Activated CD4-positive, alpha-beta T cell treated with anti-CD3 and anti-CD28 coated beads for 48 hours (primary cell): ENCODE measurements around the gene SETD1A.
A peak's percentile ranks its signal among the peaks of the same experiment; 100 is the strongest.
"Not testable (repeated sequence)": the region's sequence is repeated elsewhere in the genome, so short reads cannot be mapped to it uniquely, and the experiment has no call there.

Experiments used
- DNase-seq: peaks from one replicate; pipeline ENCODE4 v3.0.0-alpha.2; 2020

The SETD1A gene

GRCh38 chr16:30930160-30930571 lies 27.4 kb upstream of the SETD1A start:
- no peak for DNase-seq

GRCh38 chr16:30931068-30931650 lies 26.4 kb upstream of the SETD1A start:
- no peak for DNase-seq

GRCh38 chr16:30934827-30935557 lies 22.6 kb upstream of the SETD1A start:
- DNase-seq, result peak; percentile 65

GRCh38 chr16:30937692-30938091 lies 19.9 kb upstream of the SETD1A start:
- DNase-seq, result no peak

- DNase-seq, result not testable (repeated sequence)
Measured at GRCh38 chr16:30939571-30939970, 18.0 kb upstream of the SETD1A start.

- peak; percentile 78 for DNase-seq
Measured at GRCh38 chr16:30941600-30942425, 15.7 kb upstream of the SETD1A start.

- DNase-seq, result peak; percentile 20
Measured at GRCh38 chr16:30942426-30942806, 15.1 kb upstream of the SETD1A start.

- DNase-seq, result no peak
Measured at GRCh38 chr16:30944352-30944751, 13.2 kb upstream of the SETD1A start.

- no peak for DNase-seq
Measured at GRCh38 chr16:30946671-30947540, 10.6 kb upstream of the SETD1A start.

GRCh38 chr16:30947541-30947858 lies 10.1 kb upstream of the SETD1A start:
- DNase-seq, result no peak

GRCh38 chr16:30947859-30948666 lies 9.5 kb upstream of the SETD1A start:
- DNase-seq, result peak; percentile 25

- peak; percentile 58 for DNase-seq
Measured at GRCh38 chr16:30948667-30949649, 8.6 kb upstream of the SETD1A start, which contains the start of gene ORAI3. TSS of gene ORAI3 (plus strand) at chr16:30949068. CDS start at chr16:30949290, 222 bp downstream.

- DNase-seq, result peak; percentile 66
Measured at GRCh38 chr16:30949650-30950515, 7.7 kb upstream of the SETD1A start.

GRCh38 chr16:30950516-30951065 lies 7.0 kb upstream of the SETD1A start:
- DNase-seq, result no peak

GRCh38 chr16:30951193-30951592 lies 6.4 kb upstream of the SETD1A start:
- no peak for DNase-seq

GRCh38 chr16:30951750-30952149 lies 5.8 kb upstream of the SETD1A start:
- no peak for DNase-seq

GRCh38 chr16:30953111-30953510 lies 4.4 kb upstream of the SETD1A start:
- DNase-seq, result no peak

GRCh38 chr16:30953511-30954124 lies 3.9 kb upstream of the SETD1A start:
- peak; percentile 79 for DNase-seq

GRCh38 chr16:30954993-30955392 lies 2.6 kb upstream of the SETD1A start:
- no peak for DNase-seq
